C4-2B (cell line): ENCODE results near the gene WDFY2.

Experiments used
- H3K27ac ChIP-seq: fragments of 450-650 bp; 2 replicates; pipeline ENCODE4 v1.5.1; 2017
- ZFX ChIP-seq: fragments of 450-650 bp; IDR thresholded peaks from 2 replicates; pipeline ENCODE4 v1.6.1; 2017
- TF ChIP-seq, protein P1 (sequence below): fragments of 450-650 bp; conservative IDR thresholded peaks from 2 replicates; pipeline ENCODE4 v1.5.1; 2017; ENCODE audit warnings: mild to moderate bottlenecking

WDFY2 gene

DNA sequence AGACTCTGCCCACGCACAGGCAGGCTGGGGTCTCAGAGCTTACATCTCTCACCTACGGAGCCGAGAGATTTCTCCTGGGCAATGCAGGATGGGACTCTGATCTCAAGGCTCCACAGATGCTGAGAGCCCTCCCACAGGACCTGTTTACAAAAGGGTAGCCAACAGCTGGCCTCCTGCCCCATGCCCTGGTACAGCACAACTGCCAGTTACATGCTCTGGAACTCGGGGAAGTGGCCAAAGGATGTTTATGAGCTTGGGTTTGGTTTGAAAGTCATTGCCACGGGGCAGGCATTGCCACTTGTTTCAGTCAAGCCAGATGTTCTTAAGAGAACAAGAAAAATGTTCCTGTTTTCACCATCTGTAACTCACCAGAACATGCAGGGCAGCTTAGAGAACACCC, 216.2 kb downstream of the WDFY2 start:
- no peak for TF ChIP-seq ZFX
- TF ChIP-seq, protein P1, sequence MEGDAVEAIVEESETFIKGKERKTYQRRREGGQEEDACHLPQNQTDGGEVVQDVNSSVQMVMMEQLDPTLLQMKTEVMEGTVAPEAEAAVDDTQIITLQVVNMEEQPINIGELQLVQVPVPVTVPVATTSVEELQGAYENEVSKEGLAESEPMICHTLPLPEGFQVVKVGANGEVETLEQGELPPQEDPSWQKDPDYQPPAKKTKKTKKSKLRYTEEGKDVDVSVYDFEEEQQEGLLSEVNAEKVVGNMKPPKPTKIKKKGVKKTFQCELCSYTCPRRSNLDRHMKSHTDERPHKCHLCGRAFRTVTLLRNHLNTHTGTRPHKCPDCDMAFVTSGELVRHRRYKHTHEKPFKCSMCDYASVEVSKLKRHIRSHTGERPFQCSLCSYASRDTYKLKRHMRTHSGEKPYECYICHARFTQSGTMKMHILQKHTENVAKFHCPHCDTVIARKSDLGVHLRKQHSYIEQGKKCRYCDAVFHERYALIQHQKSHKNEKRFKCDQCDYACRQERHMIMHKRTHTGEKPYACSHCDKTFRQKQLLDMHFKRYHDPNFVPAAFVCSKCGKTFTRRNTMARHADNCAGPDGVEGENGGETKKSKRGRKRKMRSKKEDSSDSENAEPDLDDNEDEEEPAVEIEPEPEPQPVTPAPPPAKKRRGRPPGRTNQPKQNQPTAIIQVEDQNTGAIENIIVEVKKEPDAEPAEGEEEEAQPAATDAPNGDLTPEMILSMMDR = no peak
- H3K27ac ChIP-seq = no peak overlapping the region

DNA sequence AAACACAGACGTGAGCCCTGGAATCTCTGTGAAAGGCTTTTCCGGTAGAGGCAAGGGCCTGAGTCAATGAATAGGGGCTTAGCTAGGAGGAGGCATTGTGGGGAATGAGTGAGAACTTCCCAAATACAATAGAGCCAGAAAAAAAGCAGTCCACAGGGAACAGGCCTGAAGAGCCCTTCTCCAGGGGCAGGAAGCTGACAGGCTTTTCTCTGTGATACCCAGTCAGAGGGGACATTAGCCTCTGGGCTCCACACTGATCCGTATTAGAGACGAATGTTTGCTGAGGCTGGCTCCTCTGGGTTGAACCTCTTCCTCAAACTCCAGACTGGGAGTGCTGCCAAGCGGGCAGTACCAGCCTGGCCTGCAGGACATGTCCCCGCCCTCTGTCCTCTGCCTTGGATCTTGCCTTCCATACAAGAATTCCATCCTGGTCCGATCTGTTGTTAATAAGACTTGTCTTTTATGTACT, 217.4 kb downstream of the WDFY2 start:
- TF ChIP-seq ZFX = no peak
- TF ChIP-seq, protein P1 = no peak

GRCh38 chr13:51802631-51803418, 218.6 kb downstream of the WDFY2 start:
- no peak for TF ChIP-seq ZFX
- TF ChIP-seq, protein P1 = no peak
- peak overlapping the region; percentile 88 for H3K27ac ChIP-seq

More for the DNA sequence above, 217.4 kb downstream of the WDFY2 start:
- peak overlapping the region; percentile 88 for H3K27ac ChIP-seq

- H3K27ac ChIP-seq = peak within 1 kb of the TSS; percentile 88
- TF ChIP-seq ZFX = no peak
- TF ChIP-seq, protein P1 = no peak
Measured at GRCh38 chr13:51803422-51804294, 219.4 kb downstream of the WDFY2 start, which contains the start of gene DHRS12. DHRS12 (minus strand) TSS chr13:51804163; CDS start chr13:51799659, 4,504 bp downstream.

DNA sequence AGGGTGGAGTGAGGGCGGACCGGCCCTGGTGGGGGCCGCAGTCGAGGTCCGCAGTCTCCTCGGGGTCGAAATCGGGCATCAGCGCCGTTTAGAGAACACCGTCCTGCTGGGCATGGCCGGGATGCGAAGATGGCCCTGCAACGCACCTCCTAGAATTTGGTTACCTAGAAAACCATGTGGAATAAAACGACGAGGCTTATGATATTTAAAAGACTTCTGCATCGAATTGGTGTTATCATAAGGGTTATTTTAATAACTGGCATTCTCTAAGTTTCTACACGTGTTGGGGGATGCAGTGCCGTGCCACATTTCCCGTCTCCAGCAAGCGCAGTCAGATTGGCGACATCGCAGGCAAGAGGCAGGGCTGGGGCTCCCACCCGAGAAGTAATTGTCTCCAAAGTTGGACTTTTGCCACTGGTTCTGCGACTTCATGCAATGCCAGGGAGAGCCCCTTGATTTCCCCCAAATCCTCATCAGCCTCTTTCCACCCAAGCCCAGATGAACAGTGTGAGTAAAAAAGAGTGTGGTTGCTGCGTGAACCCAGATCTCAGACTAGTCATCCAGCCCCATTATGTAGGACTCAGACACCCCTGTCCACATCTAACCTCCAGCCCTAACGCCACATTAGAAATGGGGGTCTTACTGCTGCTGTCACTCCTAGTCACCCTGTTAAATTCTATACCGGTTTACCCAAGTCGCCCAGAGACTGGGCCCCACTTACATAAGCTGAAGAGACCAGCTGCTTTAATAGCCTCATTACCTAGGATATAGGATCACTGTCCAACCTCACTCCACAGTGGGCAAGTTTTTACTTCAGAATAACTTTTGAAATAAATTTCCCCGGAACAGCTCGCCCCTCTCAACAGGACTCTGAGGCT, 220.3 kb downstream of the WDFY2 start:
- no peak for TF ChIP-seq ZFX
- TF ChIP-seq, protein P1 = no peak
- peak overlapping the region; percentile 88 for H3K27ac ChIP-seq

DNA sequence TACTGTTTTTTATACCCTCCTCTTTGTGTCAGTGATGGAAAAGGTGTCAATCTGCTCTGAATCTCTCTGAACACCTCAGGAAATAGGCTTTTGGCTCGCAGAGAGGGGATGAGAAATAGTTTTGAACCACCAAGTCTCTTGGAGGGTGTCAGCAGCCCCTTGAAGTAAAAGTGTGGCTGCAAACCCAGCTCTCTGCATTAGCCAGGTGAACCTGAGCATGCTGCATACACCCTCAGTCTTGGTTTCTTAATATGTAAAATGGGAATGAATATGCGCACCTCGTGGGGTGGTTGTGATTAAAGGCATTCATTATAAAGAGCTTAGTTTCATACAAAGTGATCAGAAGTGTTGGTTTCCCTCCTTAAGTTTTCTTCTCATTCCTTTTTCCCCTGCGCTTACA, 221.1 kb downstream of the WDFY2 start:
- no peak for TF ChIP-seq ZFX
- TF ChIP-seq, protein P1 = no peak
- H3K27ac ChIP-seq = no peak overlapping the region
